BLaER1 treated with 17β-estradiol and CSF1 and Interleukin-3, amounts not matched to agents 10 nM and 100 nM (cell line): Measurements from ENCODE around the gene NUAK1.

Source experiments
- H3K27ac ChIP-seq, 11 experiments: shearing (Covaris generic); formaldehyde crosslinking; 2 replicates each; pipeline ENCODE4 v1.8.1; 2022
- H3K27me3 ChIP-seq, 11 experiments: shearing (Covaris generic); formaldehyde crosslinking; 2 replicates each; pipeline ENCODE4 v1.8.1; 2022
- H3K36me3 ChIP-seq, 11 experiments: shearing (Covaris generic); formaldehyde crosslinking; 2 replicates each; pipeline ENCODE4 v1.8.1; 2022
- H3K4me1 ChIP-seq, 10 experiments: shearing (Covaris generic); formaldehyde crosslinking; 2 replicates each; pipeline ENCODE4 v1.8.1; 2022
- H3K4me2 ChIP-seq, 11 experiments: shearing (Covaris generic); formaldehyde crosslinking; 2 replicates each; pipeline ENCODE4 v1.8.1; 2022
- H3K4me3 ChIP-seq, 10 experiments: shearing (Covaris generic); formaldehyde crosslinking; 2 replicates each; pipeline ENCODE4 v1.8.1; 2022
- H3K9ac ChIP-seq, 11 experiments: shearing (Covaris generic); formaldehyde crosslinking; 2 replicates each; pipeline ENCODE4 v1.8.1; 2022
- H3K9me3 ChIP-seq, 11 experiments: shearing (Covaris generic); formaldehyde crosslinking; replicated peaks in 1 of 11; 2 replicates each; pipeline ENCODE4 v1.8.1; 2022
- H4K20me1 ChIP-seq, 11 experiments: shearing (Covaris generic); formaldehyde crosslinking; 2 replicates each; pipeline ENCODE4 v1.8.1; 2022
- Cebpa-rat ChIP-seq, 11 experiments: shearing (Covaris generic); IDR thresholded peaks; 2 replicates each; pipeline ENCODE4 v1.8.1; 2022

Gene NUAK1

DNA sequence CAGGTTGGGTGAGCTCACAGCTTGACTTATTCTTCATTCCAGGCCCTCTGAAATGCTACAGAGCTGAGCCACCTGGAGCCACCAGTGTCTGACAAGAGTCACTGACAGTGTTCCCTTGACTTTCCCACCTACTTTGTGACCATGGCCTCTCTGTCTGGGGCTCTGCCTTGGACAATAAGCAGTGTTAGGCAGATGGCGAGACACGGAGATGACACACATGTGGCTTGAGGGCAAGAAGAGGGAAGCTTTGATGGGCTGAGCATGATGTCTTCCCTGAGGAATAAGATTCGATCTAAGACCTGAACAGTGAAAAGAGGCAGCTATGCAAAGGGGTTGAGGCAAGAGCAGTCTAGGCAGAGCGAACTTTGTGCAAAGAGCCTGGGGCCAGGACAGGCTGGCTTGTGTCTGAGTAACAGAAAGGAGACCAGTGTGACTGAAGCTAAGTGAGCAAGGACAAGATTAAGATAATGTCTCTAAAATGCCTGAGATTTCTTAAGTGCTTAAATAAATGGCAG, 105.5 kb downstream of the NUAK1 start:
- Histone ChIP-seq H4K20me1 (no peaks in the 10 kb centered on the region), H3K27me3 (no peaks in the 10 kb centered on the region), H3K4me3 (no peak overlapping the region), H3K4me1 (peaks cover 0 to 8% (median 0%) of the 10 kb centered on the region in 10 experiments; a peak in 5 of 20 replicates), H3K4me2 (no peak overlapping the region), H3K9ac (no peak overlapping the region), H3K9me3 (peaks cover 0 to 10% (median 0%) of the 10 kb centered on the region in 11 experiments; a peak in 3 of 22 replicates), H3K27ac (no peak overlapping the region), H3K36me3 (no peaks in the 10 kb centered on the region)
- TF ChIP-seq Cebpa-rat (IDR thresholded peaks at IDR 0.05): no peak

DNA sequence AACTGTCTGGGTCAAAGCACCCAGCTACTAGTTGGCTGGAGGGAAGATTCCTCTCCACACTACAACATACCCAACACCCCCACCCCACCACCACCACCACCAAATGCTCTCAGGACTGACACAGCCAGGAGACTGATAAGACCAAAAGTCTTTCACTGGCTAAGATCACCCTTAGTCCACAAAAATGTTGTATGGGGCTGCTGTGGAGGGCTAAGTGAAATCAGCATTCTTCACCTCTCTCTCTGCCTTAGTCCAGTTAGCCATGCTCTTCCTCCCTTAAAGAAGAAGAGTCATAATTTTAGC, 106.2 kb downstream of the NUAK1 start:
- no peak overlapping the region for H3K4me3 ChIP-seq
- no peak for TF ChIP-seq Cebpa-rat (IDR thresholded peaks at IDR 0.05)

GRCh38 chr12:106031761-106032622, 106.8 kb downstream of the NUAK1 start:
- Histone ChIP-seq H3K27me3 (no peaks in the 10 kb centered on the region), H4K20me1 (no peaks in the 10 kb centered on the region), H3K4me1 (peaks cover 0 to 8% (median 0%) of the 10 kb centered on the region in 10 experiments; a peak in 5 of 20 replicates), H3K9me3 (peaks cover 0 to 8% (median 0%) of the 10 kb centered on the region in 11 experiments; a peak in 3 of 22 replicates), H3K36me3 (no peaks in the 10 kb centered on the region), H3K9ac (no peak overlapping the region), H3K4me3 (no peak overlapping the region), H3K4me2 (no peak overlapping the region), H3K27ac (no peak overlapping the region)
- no peak for TF ChIP-seq Cebpa-rat (IDR thresholded peaks at IDR 0.05)

More for the DNA sequence above, 106.2 kb downstream of the NUAK1 start:
- peaks cover 0 to 8% (median 0%) of the 10 kb centered on the region in 10 experiments; a peak in 5 of 20 replicates for H3K4me1 ChIP-seq
- H3K9ac ChIP-seq: no peak overlapping the region
- peaks cover 0 to 10% (median 0%) of the 10 kb centered on the region in 11 experiments; a peak in 3 of 22 replicates for H3K9me3 ChIP-seq
- no peaks in the 10 kb centered on the region for H4K20me1 ChIP-seq
- no peaks in the 10 kb centered on the region for H3K27me3 ChIP-seq
- no peaks in the 10 kb centered on the region for H3K36me3 ChIP-seq
- H3K27ac ChIP-seq: no peak overlapping the region
- H3K4me2 ChIP-seq: no peak overlapping the region

DNA sequence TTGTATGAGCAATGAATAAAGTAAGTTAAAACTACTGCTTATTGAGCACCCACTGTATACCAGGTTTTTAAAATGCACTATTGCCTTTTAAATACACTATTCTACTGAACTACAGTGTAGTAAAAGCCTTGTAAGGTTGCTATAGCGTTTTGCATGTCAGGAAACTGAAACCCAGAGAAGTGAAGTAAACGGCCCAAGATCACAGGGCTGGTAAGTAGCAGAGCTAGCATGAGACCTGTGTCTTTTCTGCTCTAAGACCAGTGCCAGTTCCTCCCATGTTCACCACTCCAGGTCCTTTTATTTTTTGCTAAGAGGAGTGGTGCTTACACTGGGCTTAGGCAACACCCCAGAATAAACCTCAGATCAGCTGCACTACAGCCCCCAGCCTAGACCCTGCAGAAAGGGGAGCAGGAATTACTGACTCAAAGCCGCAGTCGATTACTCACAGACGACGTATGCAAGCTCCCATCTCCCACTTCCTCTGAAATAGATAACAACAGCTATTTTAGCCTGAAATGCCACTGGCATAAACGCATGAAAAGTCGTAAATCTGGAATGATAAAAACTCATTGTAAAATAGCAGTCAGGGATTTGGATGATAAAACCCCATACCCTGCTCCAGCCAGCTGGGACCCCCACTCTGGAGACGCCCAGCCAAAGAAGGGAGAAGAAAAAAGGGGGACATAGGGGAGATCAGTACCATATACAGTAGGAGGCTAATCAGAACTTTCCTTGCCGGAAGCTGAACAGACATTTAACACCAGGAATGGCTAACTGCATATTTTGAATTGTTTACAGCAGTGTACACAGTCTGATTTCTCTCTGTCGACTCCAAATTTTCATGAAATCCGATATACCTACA, 108.3 kb downstream of the NUAK1 start:
- no peaks in the 10 kb centered on the region for H4K20me1 ChIP-seq
- peak overlapping the region in 4 of 11 experiments; percentile 3 to 34 (median 16); a peak in 3 of 22 replicates for H3K4me2 ChIP-seq
- no peak overlapping the region for H3K27ac ChIP-seq
- no peaks in the 10 kb centered on the region for H3K36me3 ChIP-seq
- no peak for TF ChIP-seq Cebpa-rat (IDR thresholded peaks at IDR 0.05)
- no peak overlapping the region for H3K4me3 ChIP-seq
- H3K27me3 ChIP-seq: no peaks in the 10 kb centered on the region
- no peak overlapping the region for H3K9ac ChIP-seq
- H3K9me3 ChIP-seq: no peaks in the 10 kb centered on the region
- H3K4me1 ChIP-seq: peaks cover 0 to 8% (median 0%) of the 10 kb centered on the region in 10 experiments; a peak in 5 of 20 replicates

- Histone ChIP-seq H3K4me1 (peaks cover 0 to 8% (median 0%) of the 10 kb centered on the region in 10 experiments; a peak in 5 of 20 replicates), H3K4me2 (no peak overlapping the region), H3K27me3 (no peaks in the 10 kb centered on the region), H3K9me3 (no peaks in the 10 kb centered on the region), H3K36me3 (no peaks in the 10 kb centered on the region), H3K4me3 (no peak overlapping the region), H3K27ac (no peak overlapping the region), H4K20me1 (no peaks in the 10 kb centered on the region), H3K9ac (no peak overlapping the region)
- TF ChIP-seq Cebpa-rat (IDR thresholded peaks at IDR 0.05): no peak
These were observed 109.2 kb downstream of the NUAK1 start for GRCh38 chr12:106029532-106029931.

DNA sequence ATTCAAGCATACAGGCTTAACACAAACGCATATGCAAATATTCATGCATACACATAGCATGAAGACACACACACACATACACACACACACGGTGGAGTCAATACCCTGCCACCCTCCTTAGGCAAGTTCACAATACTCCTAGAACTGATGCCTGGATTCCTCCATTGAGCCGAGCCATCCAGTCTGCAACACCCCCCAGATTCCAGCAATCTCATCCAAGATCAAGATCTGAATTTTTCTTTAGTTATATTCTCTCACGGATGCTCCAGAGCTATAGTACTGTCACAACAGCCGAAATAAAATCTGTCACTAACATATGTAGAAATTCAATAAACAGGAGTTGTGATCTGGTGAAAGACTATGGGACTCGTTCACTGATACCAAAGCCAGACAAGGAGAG, 110.8 kb downstream of the NUAK1 start:
- Histone ChIP-seq H3K4me3 (no peak overlapping the region), H3K27ac (no peak overlapping the region), H3K27me3 (no peaks in the 10 kb centered on the region), H3K9ac (no peak overlapping the region), H3K9me3 (no peaks in the 10 kb centered on the region), H3K4me1 (peaks cover 0 to 8% (median 0%) of the 10 kb centered on the region in 10 experiments; a peak in 5 of 20 replicates), H3K4me2 (no peak overlapping the region), H4K20me1 (no peaks in the 10 kb centered on the region), H3K36me3 (no peaks in the 10 kb centered on the region)
- TF ChIP-seq Cebpa-rat (IDR thresholded peaks at IDR 0.05): no peak

DNA sequence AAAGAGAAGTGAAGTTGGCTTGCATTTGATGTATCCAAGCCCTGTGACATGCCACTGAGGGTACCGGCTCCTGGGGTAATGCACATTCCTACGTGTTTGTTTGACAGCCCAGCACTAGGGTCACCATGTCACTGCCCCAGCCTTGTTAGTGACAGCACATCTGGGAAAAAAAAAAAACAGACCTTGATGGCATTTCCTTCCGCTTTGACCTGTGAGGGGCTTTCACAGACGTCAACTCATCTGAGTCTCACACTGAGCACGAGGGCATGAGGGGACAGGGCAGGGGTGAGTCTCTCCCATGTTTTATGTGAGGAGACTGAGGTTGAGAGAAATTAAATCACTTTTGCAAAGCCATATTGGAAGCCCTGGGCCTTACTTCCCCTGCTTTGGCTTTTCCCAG, 111.5 kb downstream of the NUAK1 start:
- H3K4me2 ChIP-seq: no peak overlapping the region
- no peaks in the 10 kb centered on the region for H3K36me3 ChIP-seq
- H3K4me1 ChIP-seq: peaks cover 0 to 8% (median 0%) of the 10 kb centered on the region in 10 experiments; a peak in 5 of 20 replicates
- no peaks in the 10 kb centered on the region for H3K27me3 ChIP-seq
- no peak for TF ChIP-seq Cebpa-rat (IDR thresholded peaks at IDR 0.05)
- H3K27ac ChIP-seq: no peak overlapping the region
- no peak overlapping the region for H3K9ac ChIP-seq
- H3K9me3 ChIP-seq: no peaks in the 10 kb centered on the region
- H4K20me1 ChIP-seq: no peaks in the 10 kb centered on the region
- no peak overlapping the region for H3K4me3 ChIP-seq

DNA sequence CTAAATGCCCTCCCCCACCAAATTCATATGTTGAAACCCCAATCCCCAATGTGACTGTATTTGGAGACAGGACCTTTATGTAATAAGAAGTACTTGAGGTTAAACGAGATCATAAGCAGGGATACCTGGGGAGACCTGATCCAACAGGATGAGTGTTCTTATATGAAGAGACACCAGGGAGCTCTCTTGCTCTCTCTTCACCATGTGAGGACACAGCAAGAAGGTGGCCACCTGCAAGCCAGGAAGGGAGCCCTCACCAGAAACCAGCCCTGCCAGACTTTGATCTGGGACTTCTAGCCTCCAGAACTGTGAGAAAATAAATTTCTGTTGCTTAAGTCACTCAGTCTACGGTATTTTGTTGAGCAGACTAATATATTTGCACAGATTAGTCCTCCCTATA, 113.6 kb downstream of the NUAK1 start:
- no peak overlapping the region for H3K4me3 ChIP-seq
- H4K20me1 ChIP-seq: no peaks in the 10 kb centered on the region
- H3K9me3 ChIP-seq: peaks cover 0 to 2% (median 0%) of the 10 kb centered on the region in 11 experiments; a peak in 1 of 22 replicates
- no peak overlapping the region for H3K27ac ChIP-seq
- TF ChIP-seq Cebpa-rat (IDR thresholded peaks at IDR 0.05): no peak
- H3K9ac ChIP-seq: no peak overlapping the region
- H3K27me3 ChIP-seq: no peaks in the 10 kb centered on the region
- H3K4me1 ChIP-seq: 0 out of 20 replicates have a peak, but pooled peaks cover 0 to under 1% (median 0%) of the 10 kb centered on the region in 10 experiments
- no peaks in the 10 kb centered on the region for H3K36me3 ChIP-seq
- no peak overlapping the region for H3K4me2 ChIP-seq

DNA sequence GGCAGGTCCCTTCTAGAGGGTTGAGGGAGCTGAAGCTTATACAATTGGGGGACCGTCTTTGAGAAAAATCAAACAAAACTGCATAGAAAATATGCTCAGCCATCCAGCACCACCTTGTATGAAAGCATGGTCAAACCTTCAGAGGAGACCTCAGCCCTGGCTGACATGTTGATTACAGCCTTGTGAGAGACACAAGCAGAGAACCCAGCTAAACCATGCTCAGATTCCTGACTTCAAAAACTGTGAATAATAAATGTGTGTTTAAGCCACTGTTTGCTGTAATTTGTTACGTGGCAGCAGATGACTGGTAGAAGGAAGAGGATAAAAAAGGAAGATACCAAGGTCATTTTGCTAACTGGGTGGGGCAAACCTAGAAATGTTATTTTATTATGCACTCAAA, 115.7 kb downstream of the NUAK1 start:
- Histone ChIP-seq H3K4me3 (no peak overlapping the region), H3K27me3 (no peaks in the 10 kb centered on the region), H3K4me2 (no peak overlapping the region), H3K27ac (no peak overlapping the region), H3K9ac (no peak overlapping the region), H3K9me3 (peaks cover 15 to 22% (median 17%) of the 10 kb centered on the region in 11 experiments), H3K36me3 (no peaks in the 10 kb centered on the region), H3K4me1 (no peaks in the 10 kb centered on the region), H4K20me1 (no peaks in the 10 kb centered on the region)
- TF ChIP-seq Cebpa-rat (IDR thresholded peaks at IDR 0.05): no peak
